NCI-H1092 (cell line): Measurements from ENCODE around the gene LAMA3.

Source experiments
- DNase-seq: peaks from one replicate; lab custom pipeline; 2025; lab: John Stamatoyannopoulos, UW

The LAMA3 gene

GRCh38 chr18:23689031-23689615 is at the start of gene LAMA3:
TSS of gene LAMA3 (plus strand) at chr18:23689453. CDS start at chr18:23689684, 231 bp downstream.
- peak; percentile 19 for DNase-seq

- no peak for DNase-seq
These were observed 49.2 kb upstream of the LAMA3 start for GRCh38 chr18:23640052-23640451.

- DNase-seq: no peak
These were observed 48.0 kb upstream of the LAMA3 start for GRCh38 chr18:23641143-23641720.

GRCh38 chr18:23641937-23642666 is 47.2 kb upstream of the LAMA3 start:
- no peak for DNase-seq

GRCh38 chr18:23643815-23644490 is 45.3 kb upstream of the LAMA3 start:
- DNase-seq: no peak

GRCh38 chr18:23645568-23646175 is 43.6 kb upstream of the LAMA3 start:
- no peak for DNase-seq

- no peak for DNase-seq
These were observed 43.0 kb upstream of the LAMA3 start for GRCh38 chr18:23646282-23646681.

- no peak for DNase-seq
These were observed 40.8 kb upstream of the LAMA3 start for GRCh38 chr18:23648456-23648855.

- DNase-seq: no peak
These were observed 40.2 kb upstream of the LAMA3 start for GRCh38 chr18:23648940-23649607.

- no peak for DNase-seq
These were observed 38.0 kb upstream of the LAMA3 start for GRCh38 chr18:23650968-23651927.

- no peak for DNase-seq
These were observed 37.0 kb upstream of the LAMA3 start for GRCh38 chr18:23652232-23652631.

- no peak for DNase-seq
These were observed 31.0 kb upstream of the LAMA3 start for GRCh38 chr18:23658285-23658684.

GRCh38 chr18:23661735-23662308 is 27.4 kb upstream of the LAMA3 start:
- no peak for DNase-seq

GRCh38 chr18:23662309-23663263 is 26.7 kb upstream of the LAMA3 start, which contains the start of gene ANKRD29:
TSS of gene ANKRD29 (minus strand) at chr18:23662911. CDS start at chr18:23662730, 181 bp downstream.
- DNase-seq: no peak

- DNase-seq: no peak
These were observed 24.6 kb upstream of the LAMA3 start for GRCh38 chr18:23664674-23665073.

GRCh38 chr18:23667114-23667513 is 22.1 kb upstream of the LAMA3 start:
- DNase-seq: no peak

- DNase-seq: no peak
These were observed 20.5 kb upstream of the LAMA3 start for GRCh38 chr18:23668731-23669130.

- DNase-seq: no peak
These were observed 20.0 kb upstream of the LAMA3 start for GRCh38 chr18:23669202-23669766.
